Measurements from ENCODE around the gene API5.

GRCh38 chr11:43327987-43328386 is 16.2 kb downstream of the API5 start:
- TF ChIP-seq, protein P1, sequence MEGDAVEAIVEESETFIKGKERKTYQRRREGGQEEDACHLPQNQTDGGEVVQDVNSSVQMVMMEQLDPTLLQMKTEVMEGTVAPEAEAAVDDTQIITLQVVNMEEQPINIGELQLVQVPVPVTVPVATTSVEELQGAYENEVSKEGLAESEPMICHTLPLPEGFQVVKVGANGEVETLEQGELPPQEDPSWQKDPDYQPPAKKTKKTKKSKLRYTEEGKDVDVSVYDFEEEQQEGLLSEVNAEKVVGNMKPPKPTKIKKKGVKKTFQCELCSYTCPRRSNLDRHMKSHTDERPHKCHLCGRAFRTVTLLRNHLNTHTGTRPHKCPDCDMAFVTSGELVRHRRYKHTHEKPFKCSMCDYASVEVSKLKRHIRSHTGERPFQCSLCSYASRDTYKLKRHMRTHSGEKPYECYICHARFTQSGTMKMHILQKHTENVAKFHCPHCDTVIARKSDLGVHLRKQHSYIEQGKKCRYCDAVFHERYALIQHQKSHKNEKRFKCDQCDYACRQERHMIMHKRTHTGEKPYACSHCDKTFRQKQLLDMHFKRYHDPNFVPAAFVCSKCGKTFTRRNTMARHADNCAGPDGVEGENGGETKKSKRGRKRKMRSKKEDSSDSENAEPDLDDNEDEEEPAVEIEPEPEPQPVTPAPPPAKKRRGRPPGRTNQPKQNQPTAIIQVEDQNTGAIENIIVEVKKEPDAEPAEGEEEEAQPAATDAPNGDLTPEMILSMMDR (IDR thresholded peaks at IDR 0.05): no peak
- no peak for TF ChIP-seq POLR2A (IDR thresholded peaks at IDR 0.05)

All from Peyer's patch (tissue), 4 donors.